NCI-H345 treated with DMSO at 0.1 percent for 48 hours (cell line): ENCODE results near the gene FXYD7.
"Not testable (repeated sequence)": the region's sequence is repeated elsewhere in the genome, so short reads cannot be mapped to it uniquely, and the experiment has no call there.

ENCODE experiments used
- DNase-seq: peaks from one replicate; lab custom pipeline; 2025; ENCODE audit not compliant: unreplicated experiment; lab: John Stamatoyannopoulos, UW

Gene FXYD7

DNA sequence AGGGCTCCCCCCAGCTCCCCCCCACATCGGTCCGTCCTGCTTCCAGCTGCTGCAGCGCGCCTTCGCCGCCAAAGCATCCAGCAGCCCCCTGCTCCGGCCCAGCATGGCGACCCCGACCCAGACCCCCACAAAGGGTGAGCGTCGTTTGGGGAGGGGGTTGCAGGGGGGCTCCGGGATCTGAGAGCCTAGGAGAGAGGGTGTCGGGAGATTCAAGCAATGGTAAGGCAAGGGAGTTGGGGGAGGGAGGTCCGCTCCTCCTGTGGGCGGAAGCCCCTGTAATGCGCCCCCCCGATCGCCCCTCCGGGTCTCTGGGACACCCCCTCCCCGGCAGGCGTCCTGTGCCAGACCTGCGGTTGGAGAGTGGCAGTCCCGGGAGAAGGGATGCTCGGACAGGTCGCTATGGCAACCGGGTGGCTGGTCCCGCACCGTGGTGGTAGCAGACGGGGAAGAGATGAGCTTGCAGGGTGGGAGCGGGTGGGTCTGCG lies at the start of gene FXYD7:
TSS of gene FXYD7 (plus strand) at position 25 of the 485 bp plus-strand sequence. CDS start at position 104, 79 bp downstream.
- DNase-seq: no peak

- DNase-seq: no peak
Measured at GRCh38 chr19:35093430-35093829, 49.6 kb upstream of the FXYD7 start.

DNA sequence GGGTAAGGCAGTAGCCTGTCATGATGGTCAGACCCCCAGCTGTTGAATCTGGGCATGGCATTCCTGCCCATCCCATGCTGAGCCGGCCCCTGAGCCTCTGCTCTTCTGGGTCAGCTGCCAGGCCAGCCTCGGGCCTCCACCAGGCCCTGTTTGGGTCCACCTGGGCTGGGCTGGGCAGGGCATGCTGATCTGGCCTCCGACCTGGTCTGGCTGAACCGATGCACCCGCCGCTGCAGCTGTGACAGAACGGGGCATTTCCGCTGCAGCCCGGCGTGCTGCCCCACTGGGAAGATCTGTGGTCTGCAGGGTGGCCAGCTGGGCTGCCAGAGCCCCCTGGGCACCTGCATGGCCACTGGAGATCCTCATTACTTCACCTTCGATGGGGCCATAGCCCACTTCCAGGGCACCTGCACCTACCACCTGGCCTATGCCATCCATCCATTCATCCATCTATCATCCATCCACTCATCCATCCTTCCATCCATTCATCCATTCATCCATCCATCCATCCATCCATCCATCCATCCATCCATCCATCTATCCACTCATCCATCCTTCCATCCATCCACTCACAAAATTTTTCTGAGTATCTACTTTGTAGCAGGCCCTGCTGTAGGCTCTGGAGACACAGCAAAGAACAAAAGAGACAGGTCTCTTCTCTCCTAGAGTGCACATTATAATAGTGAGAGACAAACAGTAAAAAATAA lies 49.0 kb upstream of the FXYD7 start:
- DNase-seq: no peak

GRCh38 chr19:35094656-35095055 lies 48.4 kb upstream of the FXYD7 start:
- DNase-seq: no peak

GRCh38 chr19:35095667-35096368 lies 47.2 kb upstream of the FXYD7 start:
- DNase-seq: no peak

DNA sequence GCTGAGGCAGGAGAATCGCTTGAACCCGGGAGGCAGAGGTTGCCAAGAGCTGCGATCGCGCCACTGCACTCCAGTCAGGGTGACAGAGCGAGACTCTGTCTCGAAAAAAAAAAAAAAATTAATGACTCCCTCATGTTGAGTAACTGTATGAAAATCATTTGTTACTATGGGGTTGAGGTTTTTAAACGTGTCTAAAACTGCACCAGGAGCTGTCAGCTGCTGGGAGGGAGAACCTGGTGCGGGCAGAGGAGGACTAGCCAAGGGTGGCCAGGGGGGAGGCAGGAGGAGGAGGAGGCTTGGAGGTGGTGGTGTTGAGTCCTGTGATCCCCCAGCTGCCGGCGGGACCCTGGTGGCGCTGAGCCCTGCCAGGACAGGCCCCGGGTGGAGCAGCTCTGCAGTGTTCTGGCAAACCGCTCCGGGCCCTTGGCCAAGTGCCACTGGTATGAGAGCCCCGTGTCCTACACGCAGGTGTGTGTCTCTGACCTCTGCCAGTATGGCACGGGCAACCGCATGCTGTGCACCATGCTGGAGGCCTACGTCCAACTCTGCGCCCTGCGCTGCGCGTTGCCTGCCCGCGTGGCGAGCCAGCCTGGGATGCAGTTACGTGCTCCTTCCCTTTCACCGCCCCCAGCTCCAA lies 44.5 kb upstream of the FXYD7 start:
- DNase-seq: no peak

DNA sequence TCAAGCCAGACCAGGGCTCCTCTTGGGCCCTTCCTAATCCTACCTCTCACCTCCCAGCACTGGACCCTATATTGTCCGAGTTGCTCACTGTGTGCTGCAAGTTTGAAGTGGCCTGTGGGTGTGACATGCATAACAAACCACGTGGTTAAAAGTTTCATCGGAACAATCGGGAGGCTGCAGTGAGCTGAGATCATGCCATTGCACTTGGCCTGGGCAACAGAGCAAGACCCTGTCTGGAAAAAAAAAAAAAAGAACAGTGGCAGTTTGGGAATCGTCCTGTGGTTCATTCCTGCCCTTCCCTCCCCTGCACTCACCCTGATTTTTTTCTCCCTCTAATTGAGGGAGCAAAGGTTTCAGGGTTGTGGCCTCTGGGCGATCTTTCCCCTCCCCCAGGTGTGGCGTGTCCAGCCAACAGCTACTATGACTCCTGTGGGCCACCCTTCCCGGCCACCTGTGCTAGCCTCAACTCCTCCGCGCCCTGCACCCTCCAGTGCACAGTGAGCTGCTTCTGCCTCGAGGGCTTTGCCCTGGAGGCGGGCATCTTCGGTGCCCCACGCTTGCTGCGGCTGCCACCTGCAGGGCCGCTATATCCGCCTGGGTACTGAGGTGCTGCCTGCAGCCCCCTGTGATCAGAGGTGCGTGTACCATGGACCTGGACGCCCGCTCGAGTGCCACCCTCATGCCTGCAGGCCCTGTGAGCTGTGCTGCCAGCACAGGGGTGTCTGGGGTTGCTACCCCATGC lies 43.7 kb upstream of the FXYD7 start:
- no peak for DNase-seq

DNA sequence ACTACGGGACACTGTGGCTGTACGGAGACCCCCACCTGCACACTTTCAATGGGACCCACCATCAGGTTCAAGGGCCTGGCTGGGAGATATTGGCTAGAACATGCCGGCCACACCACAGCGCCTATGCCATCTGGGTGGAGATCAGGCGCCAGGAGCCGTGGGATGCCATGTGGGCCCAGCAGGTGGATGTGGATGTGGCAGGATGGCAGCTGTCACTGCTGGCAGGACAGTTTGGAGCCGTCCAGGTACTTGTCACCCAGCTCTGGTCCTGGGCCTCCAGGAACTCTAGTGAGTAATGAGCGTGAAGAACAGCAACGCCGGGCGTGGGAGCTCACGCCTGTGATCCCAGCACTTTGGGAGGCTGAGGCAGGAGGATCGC lies 43.2 kb upstream of the FXYD7 start:
- DNase-seq: no peak

DNA sequence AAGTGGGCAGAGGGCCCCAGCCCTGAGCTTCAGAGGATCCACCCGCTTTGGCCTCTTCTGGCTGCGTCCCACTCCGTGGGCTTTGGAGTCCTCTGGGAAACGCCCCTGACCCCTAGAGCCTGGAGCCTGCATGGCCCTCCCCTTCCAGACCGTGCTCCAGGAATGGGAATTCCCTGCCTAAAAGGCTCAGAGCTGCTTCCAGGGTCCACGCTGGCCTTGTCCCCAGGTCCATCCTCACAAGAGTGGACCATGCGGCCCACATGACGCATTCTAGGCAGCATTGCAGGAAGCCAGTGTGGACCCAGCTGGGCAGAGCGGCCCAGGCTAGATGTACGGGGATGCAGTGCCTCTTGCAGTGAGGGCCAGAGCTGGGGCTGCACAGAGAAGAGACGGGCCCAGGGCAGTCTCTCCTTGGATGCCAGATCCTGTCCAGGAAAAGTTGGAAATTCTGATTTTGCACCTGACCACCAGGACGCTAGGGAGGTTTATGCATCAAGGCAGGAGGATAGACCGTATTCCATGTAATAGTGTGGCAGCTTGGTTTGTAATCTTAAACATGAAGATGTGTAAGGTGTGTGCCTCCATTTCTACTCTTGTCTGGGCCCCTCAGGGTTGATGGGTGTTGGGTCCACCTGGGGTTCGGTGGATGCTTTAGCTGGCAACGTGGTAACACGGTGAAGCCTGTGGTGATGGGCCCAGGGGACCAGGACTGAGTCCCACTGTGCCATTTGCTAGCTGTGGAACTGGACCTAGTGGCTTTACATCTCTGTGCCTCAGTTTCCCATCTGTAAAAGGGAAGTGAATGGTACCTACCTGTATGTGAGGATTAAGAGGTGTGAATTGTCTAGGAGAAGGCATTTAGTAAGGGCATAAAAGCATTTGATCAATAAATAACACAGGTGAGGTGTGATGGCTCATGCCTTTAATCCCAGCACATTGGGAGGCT lies 42.2 kb upstream of the FXYD7 start:
- no peak for DNase-seq

DNA sequence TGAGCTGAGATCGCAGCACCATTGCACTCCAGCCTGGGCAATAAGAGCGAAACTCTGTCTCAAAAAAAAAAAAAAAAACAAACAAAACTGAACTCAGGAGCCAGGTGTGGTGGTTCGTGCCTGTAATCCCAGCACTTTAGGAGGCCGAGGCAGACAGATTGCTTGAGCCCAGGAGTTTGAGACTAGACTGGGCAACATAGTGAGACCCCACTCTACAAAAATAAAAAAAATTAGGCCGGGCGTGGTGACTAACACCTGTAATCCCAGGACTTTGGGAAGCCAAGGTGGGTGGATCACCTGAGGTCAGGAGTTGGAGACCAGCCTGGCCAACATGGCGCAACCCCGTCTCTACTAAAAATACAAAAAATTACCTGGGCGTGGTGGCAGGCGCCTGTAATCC lies 41.1 kb upstream of the FXYD7 start:
- not testable (repeated sequence) for DNase-seq

- not testable (repeated sequence) for DNase-seq
Measured at GRCh38 chr19:35103614-35104013, 39.4 kb upstream of the FXYD7 start.

- DNase-seq: no peak
Measured at GRCh38 chr19:35104361-35104760, 38.7 kb upstream of the FXYD7 start.

GRCh38 chr19:35105047-35105410 lies 38.0 kb upstream of the FXYD7 start:
- no peak for DNase-seq

DNA sequence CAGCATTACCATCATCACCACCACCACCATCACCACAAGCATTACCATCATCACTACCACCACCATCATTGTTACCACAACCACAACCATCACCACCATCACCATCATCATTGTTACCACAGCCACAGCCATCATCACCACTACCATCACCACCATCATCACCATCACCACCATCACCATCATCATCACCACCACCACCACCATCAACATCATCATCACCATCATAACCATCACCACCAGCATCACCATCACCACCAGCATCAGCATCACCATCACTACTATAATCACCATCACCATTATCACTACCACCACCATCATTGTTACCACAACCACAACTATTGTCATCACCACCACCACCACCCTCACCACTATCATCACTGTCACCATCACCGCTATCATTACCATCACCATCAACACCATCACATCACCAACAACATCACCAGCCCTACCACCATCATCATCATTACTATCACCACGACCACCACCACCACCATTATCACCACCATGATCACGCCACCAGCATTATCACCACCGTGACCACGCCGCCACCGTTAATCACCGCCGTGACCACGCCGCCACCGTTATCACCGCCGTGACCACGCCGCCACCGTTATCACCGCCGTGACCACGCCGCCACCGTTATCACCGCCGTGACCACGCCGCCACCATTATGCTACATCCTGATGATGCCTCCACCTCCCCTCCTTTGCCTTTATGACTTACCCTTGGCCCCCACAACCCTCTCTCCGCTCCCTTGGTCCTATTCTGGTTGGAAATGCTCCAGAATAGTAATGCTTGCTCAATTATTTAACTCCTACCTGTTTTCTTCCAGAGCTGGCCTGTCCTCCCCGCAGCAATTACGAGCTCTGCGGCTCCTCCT lies 37.4 kb upstream of the FXYD7 start:
- no peak for DNase-seq

DNA sequence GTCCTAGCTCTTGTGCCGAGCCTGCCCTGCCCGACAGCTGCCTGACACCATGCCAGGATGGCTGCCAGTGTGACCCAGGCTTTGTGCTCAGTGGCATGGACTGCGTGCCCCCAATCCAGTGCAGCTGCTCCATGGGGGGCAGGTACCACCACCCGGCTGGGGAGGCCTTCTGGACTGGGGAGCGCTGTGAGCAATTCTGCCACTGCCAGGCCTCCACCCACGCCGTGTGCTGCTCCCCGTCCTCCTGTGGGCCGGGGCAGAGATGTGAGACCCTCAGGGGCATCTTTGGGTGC lies 36.8 kb upstream of the FXYD7 start:
- DNase-seq: no peak

GRCh38 chr19:35106898-35107541 lies 36.0 kb upstream of the FXYD7 start:
- no peak for DNase-seq

DNA sequence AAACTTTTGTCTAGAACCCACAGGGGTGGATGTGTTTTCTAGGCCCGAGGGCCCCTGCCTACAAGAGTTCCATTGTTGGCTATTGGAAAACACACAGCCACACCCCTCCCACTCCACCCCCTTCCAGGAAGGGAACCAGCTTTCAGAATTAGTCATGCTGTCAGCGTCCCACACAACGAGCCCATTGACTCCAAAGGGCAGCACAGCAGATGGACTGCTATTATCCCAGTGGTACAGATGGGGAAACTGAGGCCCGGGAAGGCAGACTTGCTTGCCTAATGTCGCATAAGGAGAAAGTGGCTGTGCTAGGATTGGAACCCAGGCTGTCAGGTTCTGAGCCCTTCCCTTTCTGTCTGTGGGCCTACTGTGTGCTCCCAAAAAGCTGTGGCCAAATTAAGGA lies 35.5 kb upstream of the FXYD7 start:
- DNase-seq: no peak

DNA sequence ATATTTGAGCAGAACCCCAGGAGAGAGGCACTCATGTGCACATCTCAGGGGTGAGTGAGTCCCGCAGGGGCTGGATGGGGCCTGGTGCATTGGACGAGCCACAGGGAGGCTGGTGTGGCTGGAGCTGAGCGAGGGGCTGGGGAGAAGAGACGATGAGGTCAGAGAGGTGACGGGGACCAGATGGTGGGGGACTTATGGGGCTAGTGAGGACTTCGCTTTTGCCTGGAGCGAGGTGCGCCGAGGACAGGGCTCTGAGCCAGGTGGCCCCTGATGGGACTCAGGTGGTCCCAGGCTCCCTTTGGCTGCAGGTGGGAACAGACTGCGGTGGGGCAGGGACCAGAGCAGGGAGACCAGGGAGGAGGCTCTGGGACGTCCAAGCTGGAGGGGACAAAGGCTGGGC lies 34.3 kb upstream of the FXYD7 start:
- no peak for DNase-seq
